Chondrocyte (in vitro differentiated cells): ENCODE measurements around the gene CA5A. TPM values are rescaled to one million over a fixed set of nuclear protein-coding genes. Genes with fewer than 3 reads are reported as not detected.

Experiments used
- DNase-seq: peaks from one replicate; pipeline ENCODE4 v3.0.0; 2021; ENCODE audit warnings: mixed read lengths, low spot score
- H3K27ac Mint-ChIP-seq: one replicate; pipeline ENCODE4 v1.8.0; 2021; ENCODE audit warnings: mild to moderate bottlenecking, moderate library complexity, mixed read lengths; ENCODE audit not compliant: unreplicated experiment
- H3K27me3 Mint-ChIP-seq: 2 replicates; pipeline ENCODE4 v1.8.0; 2021; ENCODE audit warnings: low read depth, mixed read lengths
- H3K36me3 Mint-ChIP-seq: 2 replicates; pipeline ENCODE4 v1.8.0; 2021; ENCODE audit warnings: low read depth, mixed read lengths
- H3K4me1 Mint-ChIP-seq: 2 replicates; pipeline ENCODE4 v1.8.0; 2021; ENCODE audit warnings: low read depth, mild to moderate bottlenecking, mixed read lengths
- H3K4me3 Mint-ChIP-seq: one replicate; pipeline ENCODE4 v1.8.0; 2021; ENCODE audit warnings: mild to moderate bottlenecking, moderate library complexity, mixed read lengths; ENCODE audit not compliant: unreplicated experiment
- H3K9me3 Mint-ChIP-seq: 2 replicates; pipeline ENCODE4 v1.8.0; 2021; ENCODE audit warnings: low read depth, mixed read lengths
- CTCF ChIP-seq: fragments of 200-600 bp; sonication (generic); IDR thresholded peaks from 2 replicates; pipeline ENCODE4 v1.5.0; 2021; ENCODE audit warnings: antibody characterized with exemption, mild to moderate bottlenecking, moderate library complexity
- total RNA-seq: library from RNA; stranded (reverse); gene quantifications from 3 replicates; pipeline ENCODE4 v1.2.1, GENCODE V29; 2021

Gene CA5A
- total RNA-seq, 1 donor from 2014 or later = not detected

GRCh38 chr16:87957296-87958094 lies 21.2 kb upstream of the CA5A start:
- H3K4me3 Mint-ChIP-seq = no peak overlapping the region
- H3K4me1 Mint-ChIP-seq = peaks cover 36% of the 10 kb centered on the region
- no peak overlapping the region for H3K27ac Mint-ChIP-seq
- no peaks in the 10 kb centered on the region for H3K27me3 Mint-ChIP-seq
- no peak for DNase-seq
- H3K9me3 Mint-ChIP-seq = no peaks in the 10 kb centered on the region
- TF ChIP-seq CTCF = no peak
- H3K36me3 Mint-ChIP-seq = peaks cover 10% of the 10 kb centered on the region

GRCh38 chr16:87956365-87957231 lies 20.3 kb upstream of the CA5A start:
- H3K27ac Mint-ChIP-seq = peak overlapping the region; percentile 59
- H3K27me3 Mint-ChIP-seq = no peaks in the 10 kb centered on the region
- no peak for DNase-seq
- no peaks in the 10 kb centered on the region for H3K9me3 Mint-ChIP-seq
- peak; percentile 68 for TF ChIP-seq CTCF
- H3K4me1 Mint-ChIP-seq = peaks cover 42% of the 10 kb centered on the region
- peak overlapping the region; percentile 47 for H3K4me3 Mint-ChIP-seq
- peaks cover 10% of the 10 kb centered on the region for H3K36me3 Mint-ChIP-seq

GRCh38 chr16:87956098-87956364 lies 19.7 kb upstream of the CA5A start:
- H3K36me3 Mint-ChIP-seq = peaks cover 10% of the 10 kb centered on the region
- H3K27ac Mint-ChIP-seq = peak overlapping the region; percentile 41
- H3K4me3 Mint-ChIP-seq = no peak overlapping the region
- H3K9me3 Mint-ChIP-seq = no peaks in the 10 kb centered on the region
- DNase-seq = no peak
- H3K4me1 Mint-ChIP-seq = peaks cover 42% of the 10 kb centered on the region
- no peak for TF ChIP-seq CTCF
- no peaks in the 10 kb centered on the region for H3K27me3 Mint-ChIP-seq

DNA sequence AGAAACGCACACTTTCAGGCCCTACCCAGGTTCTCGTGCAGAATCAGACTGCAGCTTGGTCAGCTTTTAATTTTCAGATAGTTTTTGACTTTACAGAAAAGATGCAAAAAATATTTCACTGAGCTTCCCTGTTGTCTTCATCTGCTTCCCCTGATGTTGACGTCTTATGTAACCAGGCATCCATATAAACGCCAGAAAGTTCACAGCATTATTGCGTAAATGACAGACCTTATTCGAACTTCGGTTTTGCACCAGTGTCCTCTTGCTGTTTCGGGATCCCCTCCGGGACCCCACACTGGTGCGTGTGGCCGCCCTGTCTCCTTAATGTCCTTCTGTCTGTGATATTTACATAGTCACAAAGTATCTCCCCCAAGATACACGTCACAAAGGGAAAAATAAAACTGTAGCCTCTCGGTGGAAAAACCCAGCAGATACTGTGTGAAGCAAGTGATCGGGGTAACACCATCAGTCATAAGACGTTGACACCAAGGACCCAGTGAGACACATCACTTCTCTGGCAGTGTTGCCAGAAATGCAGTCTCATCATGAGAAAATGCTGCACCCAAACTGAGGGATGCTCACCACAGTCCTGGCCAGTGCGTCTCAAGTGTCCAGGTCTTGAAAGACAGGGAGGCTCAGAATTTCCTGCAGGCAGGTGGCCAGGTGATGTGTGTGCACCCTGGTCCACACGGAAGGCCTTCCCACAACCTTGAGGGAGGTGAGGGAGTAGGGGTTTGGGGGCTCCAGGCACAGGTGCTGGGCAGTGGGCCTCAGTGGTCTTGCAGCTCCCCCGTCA lies 19.2 kb upstream of the CA5A start:
- Mint-ChIP-seq H3K27ac (no peak overlapping the region), H3K9me3 (no peaks in the 10 kb centered on the region), H3K4me1 (peaks cover 45% of the 10 kb centered on the region), H3K27me3 (no peaks in the 10 kb centered on the region), H3K36me3 (peaks cover 10% of the 10 kb centered on the region), H3K4me3 (no peak overlapping the region)
- DNase-seq = no peak
- no peak for TF ChIP-seq CTCF

DNA sequence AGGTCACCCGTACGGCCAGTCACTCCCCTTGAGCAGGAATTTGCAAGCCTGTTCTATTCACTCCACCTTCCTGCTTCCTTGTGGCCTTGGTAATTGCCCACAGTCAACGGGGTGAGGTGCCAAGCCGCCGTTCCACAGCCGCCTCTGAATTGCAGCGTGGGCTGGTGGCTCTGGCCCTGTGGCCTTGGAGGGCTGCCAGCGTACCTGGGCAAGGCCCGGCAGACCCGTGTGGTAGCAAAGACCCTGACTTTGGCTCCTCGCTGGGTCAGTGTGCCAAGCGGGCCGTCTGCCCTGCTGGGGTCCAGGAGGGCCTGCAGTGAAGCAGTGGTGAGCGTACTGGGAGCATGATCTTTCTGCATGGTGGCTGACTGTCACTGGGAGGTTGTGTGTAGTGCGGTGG lies 18.5 kb upstream of the CA5A start:
- Mint-ChIP-seq H3K36me3 (peaks cover 10% of the 10 kb centered on the region), H3K27ac (no peak overlapping the region), H3K9me3 (no peaks in the 10 kb centered on the region), H3K27me3 (no peaks in the 10 kb centered on the region), H3K4me1 (peaks cover 48% of the 10 kb centered on the region), H3K4me3 (no peak overlapping the region)
- no peak for TF ChIP-seq CTCF
- DNase-seq = no peak
